Measurements from ENCODE around the gene TAB3.

The TAB3 gene

GRCh38 chrX:30881797-30882196 is 7.3 kb downstream of the TAB3 start:
- DNase-seq: no peak

GRCh38 chrX:30881390-30881789 is 7.7 kb downstream of the TAB3 start:
- no peak for DNase-seq

DNA sequence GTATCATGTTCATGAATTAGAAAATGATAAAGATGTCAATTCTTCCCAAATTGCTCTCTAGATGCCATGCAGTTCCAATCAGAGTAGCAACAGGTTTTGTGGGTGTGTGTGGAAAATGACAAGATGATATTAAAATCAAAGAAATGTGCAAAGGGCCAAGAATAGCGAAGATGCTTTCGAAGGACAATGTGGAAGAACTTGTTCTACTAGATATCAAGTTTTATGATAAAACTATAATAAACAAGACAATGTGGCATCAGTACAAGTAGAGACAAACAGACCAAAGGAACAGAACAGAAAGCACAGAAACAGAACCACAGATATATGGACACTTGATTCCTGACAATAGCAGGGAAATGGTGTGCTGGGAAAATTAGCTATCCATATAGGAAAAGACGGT is 9.0 kb downstream of the TAB3 start:
- DNase-seq: no peak

- no peak for DNase-seq
These were observed 12.7 kb downstream of the TAB3 start for GRCh38 chrX:30876367-30876766.

DNA sequence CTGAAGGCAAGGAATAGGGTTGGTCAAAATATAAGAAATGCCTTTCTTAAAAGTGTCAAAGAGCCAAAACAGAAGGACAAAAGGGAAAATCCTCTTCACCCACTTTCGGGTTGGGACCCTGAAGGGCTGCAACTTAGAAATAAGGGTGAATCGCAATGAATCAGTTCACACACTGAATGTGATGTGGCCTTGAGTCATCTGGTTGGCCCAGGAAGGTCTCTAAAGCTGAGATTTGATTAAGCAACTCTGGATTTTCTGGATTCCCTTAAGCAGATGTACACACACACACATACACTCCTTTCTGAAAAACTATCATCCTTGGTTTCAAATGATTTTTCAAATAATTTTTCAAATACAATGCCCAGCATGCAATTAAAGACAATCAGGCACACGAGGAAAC is 13.1 kb downstream of the TAB3 start:
- no peak for DNase-seq

- DNase-seq: no peak
These were observed 14.2 kb downstream of the TAB3 start for GRCh38 chrX:30874851-30875250.

GRCh38 chrX:30870572-30870971 is 18.5 kb downstream of the TAB3 start:
- DNase-seq: no peak

- no peak for DNase-seq
These were observed 23.4 kb downstream of the TAB3 start for GRCh38 chrX:30865612-30866011.

GRCh38 chrX:30865015-30865414 is 24.0 kb downstream of the TAB3 start:
- no peak for DNase-seq

DNA sequence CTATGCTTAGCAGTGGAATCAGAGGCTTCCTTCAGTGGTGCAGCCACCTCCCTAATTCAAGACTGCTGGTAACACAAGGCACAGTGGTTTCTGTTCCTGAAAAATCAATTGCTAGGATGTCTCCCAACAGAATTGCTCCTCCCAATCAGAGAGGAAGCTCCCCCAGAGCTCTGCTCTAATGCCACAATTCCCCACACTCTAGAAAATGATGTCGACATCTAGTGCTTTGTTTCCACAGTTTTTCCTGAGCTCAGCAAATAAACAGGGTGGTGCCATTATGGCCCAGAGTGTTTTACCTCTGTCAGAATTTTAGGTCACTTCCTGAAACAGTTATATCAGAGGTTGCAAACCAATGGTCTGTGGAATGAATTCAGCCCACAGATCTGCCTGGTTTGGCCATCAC is 24.7 kb downstream of the TAB3 start:
- no peak for DNase-seq

GRCh38 chrX:30863974-30864373 is 25.1 kb downstream of the TAB3 start:
- DNase-seq: no peak

GRCh38 chrX:30858098-30858497 is 31.0 kb downstream of the TAB3 start:
- no peak for DNase-seq

- no peak for DNase-seq
These were observed 37.6 kb downstream of the TAB3 start for GRCh38 chrX:30851449-30851848.

DNA sequence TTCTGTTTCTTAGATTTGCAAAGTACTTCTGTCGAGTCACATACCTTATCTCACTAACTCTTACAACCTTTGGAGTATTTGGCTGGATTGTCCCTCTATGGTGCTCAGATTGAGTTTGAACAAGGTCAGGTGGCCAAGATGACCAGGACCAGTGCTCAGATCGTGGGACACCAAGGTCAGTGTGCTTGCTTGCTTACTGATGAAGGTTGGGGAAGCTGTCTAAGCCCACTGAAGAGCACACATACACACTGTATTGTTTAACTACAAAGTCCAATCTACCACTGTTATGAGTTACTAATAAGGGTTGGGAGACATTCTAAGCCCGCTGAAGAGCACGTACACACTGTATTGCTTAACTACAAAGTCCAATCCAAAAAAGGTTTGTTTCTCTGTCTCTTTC is 53.7 kb downstream of the TAB3 start:
- DNase-seq: no peak

DNA sequence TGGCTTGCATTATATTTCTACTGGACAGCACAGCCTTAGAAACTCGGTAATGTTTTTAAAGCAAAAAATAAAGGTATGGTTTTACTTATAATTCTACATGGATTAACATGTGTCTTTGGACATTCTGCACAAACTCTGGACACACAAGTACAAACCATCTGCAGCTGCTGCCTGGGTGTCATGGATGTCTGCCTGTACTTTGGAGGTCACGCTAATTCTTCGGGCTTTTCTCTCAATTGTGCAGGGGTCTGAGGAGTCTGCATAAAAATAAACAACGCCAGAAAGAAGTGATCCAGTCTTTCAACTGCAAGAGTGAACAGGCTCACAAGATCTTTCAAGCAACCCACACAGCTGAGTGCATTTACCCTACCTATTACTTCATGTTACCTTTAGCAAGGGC is 55.2 kb downstream of the TAB3 start:
- no peak for DNase-seq

DNA sequence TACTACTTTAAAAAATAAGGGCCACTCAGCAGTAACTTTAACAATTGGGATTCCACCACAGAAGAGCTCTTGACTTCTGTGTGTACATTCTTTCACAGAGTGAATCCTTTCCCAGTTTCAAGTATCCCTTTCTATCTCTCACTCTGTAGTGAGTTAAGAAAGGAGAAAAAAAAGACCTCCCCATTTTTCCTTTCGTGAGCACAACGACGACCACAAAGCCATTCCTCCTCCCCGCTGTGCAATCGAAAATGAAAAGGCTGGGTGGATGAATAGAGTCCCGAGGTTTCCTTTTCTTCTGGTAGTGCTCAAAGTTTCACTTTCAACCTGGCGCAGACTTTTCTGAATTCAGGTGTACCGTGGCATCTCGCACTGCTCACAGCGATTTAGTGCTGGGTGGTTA is 58.0 kb downstream of the TAB3 start:
- DNase-seq: no peak

GRCh38 chrX:30830326-30830943 is 58.6 kb downstream of the TAB3 start:
- no peak for DNase-seq

- no peak for DNase-seq
These were observed 64.8 kb downstream of the TAB3 start for GRCh38 chrX:30824275-30824674.

DNA sequence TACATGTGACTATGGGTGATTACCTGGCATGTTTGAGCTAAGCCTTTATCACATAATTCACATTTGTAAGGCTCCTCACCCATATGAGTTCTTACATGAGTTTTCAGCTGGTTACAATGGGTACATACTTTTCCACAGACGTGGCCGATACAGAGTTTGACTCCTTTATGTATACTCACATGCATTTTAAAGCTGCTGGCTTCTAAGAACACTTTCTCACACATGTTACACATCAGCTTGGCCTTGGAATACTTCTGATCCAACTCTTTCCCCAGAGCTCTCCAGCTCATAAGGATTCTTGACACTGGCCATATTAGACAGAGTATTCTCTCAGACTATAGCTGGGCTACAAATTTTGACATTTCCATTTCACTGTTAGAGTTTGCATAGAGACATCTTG is 66.3 kb downstream of the TAB3 start:
- no peak for DNase-seq

DNA sequence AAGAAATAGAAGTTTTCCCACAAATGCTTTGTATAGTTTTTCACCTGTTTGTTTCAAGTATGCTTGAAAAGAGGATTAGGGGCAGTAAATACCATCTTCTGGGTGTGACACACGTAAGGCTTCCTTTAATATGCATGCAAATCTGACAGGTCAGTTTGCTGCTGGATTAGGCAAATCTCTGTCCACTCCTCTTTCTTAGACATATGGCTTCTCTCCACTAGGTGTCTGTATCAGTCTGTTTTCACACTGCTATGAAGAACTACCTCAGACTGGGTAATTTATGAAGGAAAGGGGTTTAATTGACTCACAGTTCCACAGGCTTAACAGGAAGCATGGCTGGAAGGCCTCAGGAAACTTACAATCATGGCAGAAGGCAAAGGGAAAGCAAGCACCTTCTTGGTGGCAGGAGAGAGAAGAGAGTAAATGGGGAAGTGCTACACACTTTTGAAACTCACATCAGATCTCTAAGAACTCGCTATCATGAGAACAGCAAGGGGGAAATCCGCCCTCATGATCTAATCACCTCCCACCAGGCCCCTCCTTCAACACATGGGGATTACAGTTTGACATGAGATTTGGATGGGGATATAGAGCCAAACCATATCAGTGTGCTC is 66.9 kb downstream of the TAB3 start:
- DNase-seq: no peak

- DNase-seq: no peak
These were observed 67.9 kb downstream of the TAB3 start for GRCh38 chrX:30821116-30821515.

- no peak for DNase-seq
These were observed 70.0 kb downstream of the TAB3 start for GRCh38 chrX:30819080-30819479.

GRCh38 chrX:30816079-30816478 is 73.0 kb downstream of the TAB3 start:
- no peak for DNase-seq

GRCh38 chrX:30814978-30815377 is 74.1 kb downstream of the TAB3 start:
- no peak for DNase-seq

GRCh38 chrX:30812326-30812725 is 76.7 kb downstream of the TAB3 start:
- no peak for DNase-seq

Measured in retina (tissue), 1 donor.